Tibial nerve (tissue), 4 donors: ENCODE measurements around the gene RPS29.

Experiments
- EP300 ChIP-seq, 2 donors: sonication (generic); formaldehyde crosslinking; IDR thresholded peaks; one replicate each; pipeline ENCODE4 v1.6.1; 2017; ENCODE audit warnings: antibody characterized with exemption in 2 of 2, mild to moderate bottlenecking in 1 of 2
- POLR2A ChIP-seq, 2 donors: fragments of 450-650 bp; IDR thresholded peaks; one replicate each; pipeline ENCODE4 v1.6.1; 2017; ENCODE audit warnings: antibody characterized with exemption in 2 of 2, mild to moderate bottlenecking in 2 of 2, moderate library complexity in 2 of 2
- TF ChIP-seq, protein P1 (sequence below), 5 experiments: fragments of 200-600 bp in 3 of 5; fragments of 450-650 bp in 2 of 5; sonication (generic) in 3 of 5; IDR thresholded peaks; one replicate each; pipeline ENCODE4 v1.5.1; 2016 to 2019; ENCODE audit warnings: antibody characterized with exemption in 5 of 5, mild to moderate bottlenecking in 3 of 5, moderate library complexity in 2 of 5

DNA sequence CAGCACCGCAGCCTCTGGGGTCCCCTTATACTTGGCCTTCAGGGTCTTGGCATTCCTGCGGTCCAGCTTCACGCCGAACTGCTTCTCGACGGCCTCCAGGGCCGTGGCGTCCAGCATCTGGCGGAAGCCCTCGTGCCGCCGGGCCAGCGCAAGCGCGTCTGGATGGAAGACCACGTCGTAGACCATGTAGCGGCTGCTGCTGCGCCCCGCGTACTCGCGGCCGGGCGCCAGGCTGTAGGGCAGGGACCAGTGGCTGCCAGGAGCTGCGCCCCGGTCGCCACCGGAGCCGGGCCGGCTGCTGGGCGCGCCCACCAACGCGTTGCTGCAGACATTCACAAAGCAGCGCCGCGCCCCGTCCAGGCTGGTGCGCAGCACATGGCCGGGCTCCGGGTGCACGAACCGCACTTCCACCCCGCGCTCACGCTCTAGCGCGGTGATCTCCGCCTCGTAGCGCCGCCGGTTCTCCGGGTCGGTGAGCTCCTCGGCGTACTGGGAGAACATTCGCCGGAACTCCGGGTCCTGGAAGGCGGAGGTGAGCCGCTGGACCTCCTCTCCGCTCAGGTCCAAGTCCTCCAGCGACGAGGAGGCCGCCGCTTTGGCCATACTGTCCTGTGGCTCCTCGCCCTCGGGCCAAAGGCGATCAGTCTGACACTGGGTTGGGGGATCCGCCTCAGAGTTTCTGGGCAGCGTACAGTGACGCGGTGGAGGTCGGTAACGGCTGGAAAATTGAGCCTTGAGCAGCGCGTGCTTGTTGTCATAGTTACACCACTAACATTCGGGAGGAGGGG lies 48.6 kb upstream of the RPS29 start, which contains the start of gene DNAAF2:
- TF ChIP-seq POLR2A (IDR thresholded peaks at IDR 0.05) (no peak), EP300 (IDR thresholded peaks at IDR 0.05) (peak in 1 of 2 donors; percentile 16)
- TF ChIP-seq, protein P1, sequence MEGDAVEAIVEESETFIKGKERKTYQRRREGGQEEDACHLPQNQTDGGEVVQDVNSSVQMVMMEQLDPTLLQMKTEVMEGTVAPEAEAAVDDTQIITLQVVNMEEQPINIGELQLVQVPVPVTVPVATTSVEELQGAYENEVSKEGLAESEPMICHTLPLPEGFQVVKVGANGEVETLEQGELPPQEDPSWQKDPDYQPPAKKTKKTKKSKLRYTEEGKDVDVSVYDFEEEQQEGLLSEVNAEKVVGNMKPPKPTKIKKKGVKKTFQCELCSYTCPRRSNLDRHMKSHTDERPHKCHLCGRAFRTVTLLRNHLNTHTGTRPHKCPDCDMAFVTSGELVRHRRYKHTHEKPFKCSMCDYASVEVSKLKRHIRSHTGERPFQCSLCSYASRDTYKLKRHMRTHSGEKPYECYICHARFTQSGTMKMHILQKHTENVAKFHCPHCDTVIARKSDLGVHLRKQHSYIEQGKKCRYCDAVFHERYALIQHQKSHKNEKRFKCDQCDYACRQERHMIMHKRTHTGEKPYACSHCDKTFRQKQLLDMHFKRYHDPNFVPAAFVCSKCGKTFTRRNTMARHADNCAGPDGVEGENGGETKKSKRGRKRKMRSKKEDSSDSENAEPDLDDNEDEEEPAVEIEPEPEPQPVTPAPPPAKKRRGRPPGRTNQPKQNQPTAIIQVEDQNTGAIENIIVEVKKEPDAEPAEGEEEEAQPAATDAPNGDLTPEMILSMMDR (IDR thresholded peaks at IDR 0.05) = no peak
